NCI-H2029 (cell line): ENCODE measurements around the gene SLC22A15.
"Not testable (repeated sequence)": the region's sequence is repeated elsewhere in the genome, so short reads cannot be mapped to it uniquely, and the experiment has no call there.

Source experiments
- DNase-seq: peaks from one replicate; lab custom pipeline; 2025; lab: John Stamatoyannopoulos, UW

The SLC22A15 gene

GRCh38 chr1:116033322-116033721 lies 57.0 kb downstream of the SLC22A15 start:
- no peak for DNase-seq

GRCh38 chr1:116036255-116036654 lies 59.9 kb downstream of the SLC22A15 start:
- DNase-seq: no peak

- DNase-seq: no peak
These were observed 62.4 kb downstream of the SLC22A15 start for GRCh38 chr1:116038679-116039078.

- no peak for DNase-seq
These were observed 67.8 kb downstream of the SLC22A15 start for GRCh38 chr1:116044071-116044470.

GRCh38 chr1:116046933-116047332 lies 70.6 kb downstream of the SLC22A15 start:
- not testable (repeated sequence) for DNase-seq

GRCh38 chr1:116051896-116052295 lies 75.6 kb downstream of the SLC22A15 start:
- not testable (repeated sequence) for DNase-seq

GRCh38 chr1:116062201-116062600 lies 85.9 kb downstream of the SLC22A15 start:
- DNase-seq: no peak

GRCh38 chr1:116064616-116065015 lies 88.3 kb downstream of the SLC22A15 start:
- no peak for DNase-seq

- no peak for DNase-seq
These were observed 90.7 kb downstream of the SLC22A15 start for GRCh38 chr1:116066868-116067565.

GRCh38 chr1:116067566-116067890 lies 91.2 kb downstream of the SLC22A15 start:
- no peak for DNase-seq

GRCh38 chr1:116075575-116075974 lies 99.3 kb downstream of the SLC22A15 start:
- no peak for DNase-seq

GRCh38 chr1:116075990-116076389 lies 99.7 kb downstream of the SLC22A15 start:
- no peak for DNase-seq

- DNase-seq: no peak
These were observed 100.5 kb downstream of the SLC22A15 start for GRCh38 chr1:116076831-116077230.

- DNase-seq: no peak
These were observed 102.4 kb downstream of the SLC22A15 start for GRCh38 chr1:116078699-116079223.

GRCh38 chr1:116087628-116088027 lies 111.3 kb downstream of the SLC22A15 start:
- no peak for DNase-seq

GRCh38 chr1:116089870-116090269 lies 113.6 kb downstream of the SLC22A15 start:
- no peak for DNase-seq

GRCh38 chr1:116091083-116091482 lies 114.8 kb downstream of the SLC22A15 start:
- no peak for DNase-seq

GRCh38 chr1:116092752-116093489 lies 116.6 kb downstream of the SLC22A15 start:
- no peak for DNase-seq

- no peak for DNase-seq
These were observed 118.7 kb downstream of the SLC22A15 start for GRCh38 chr1:116095027-116095426.

GRCh38 chr1:116096013-116096618 lies 119.8 kb downstream of the SLC22A15 start:
- DNase-seq: no peak

GRCh38 chr1:116097626-116098025 lies 121.3 kb downstream of the SLC22A15 start:
- DNase-seq: no peak

- no peak for DNase-seq
These were observed 123.1 kb downstream of the SLC22A15 start for GRCh38 chr1:116099379-116099778.

GRCh38 chr1:116099919-116100318 lies 123.6 kb downstream of the SLC22A15 start:
- DNase-seq: no peak
